K562 (cell line): ENCODE results near the gene HMGN1. TPM values are rescaled to one million over a fixed set of nuclear protein-coding genes. Genes with fewer than 3 reads are reported as not detected.

Experiments used
- BMI1 ChIP-seq: fragments of 150-350 bp; IDR thresholded peaks from 2 replicates; pipeline ENCODE4 v1.6.1; 2014; ENCODE audit warnings: low read length
- BRD9 ChIP-seq: fragments of 450-650 bp; IDR thresholded peaks from 2 replicates; pipeline ENCODE4 v1.6.1; 2018; ENCODE audit warnings: low read depth; ENCODE audit not compliant: partially characterized antibody
- CHD4 ChIP-seq: fragments of 200-600 bp; sonication (generic); IDR thresholded peaks from 3 replicates; pipeline ENCODE4 v1.6.1; 2012; ENCODE audit warnings: low read depth, mild to moderate bottlenecking, mixed read lengths, low read length, inconsistent platforms; ENCODE audit not compliant: insufficient read depth, insufficient replicate concordance, poor library complexity, severe bottlenecking
- DIDO1 ChIP-seq: fragments of 450-650 bp; IDR thresholded peaks from 2 replicates; pipeline ENCODE4 v1.6.1; 2016; ENCODE audit warnings: low read depth, missing biosample characterization, missing genetic modification characterization
- HDAC6 ChIP-seq: IDR thresholded peaks from 2 replicates; pipeline ENCODE4 v1.6.1; 2012; ENCODE audit warnings: low read depth, mild to moderate bottlenecking, control low read depth, inconsistent platforms, low read length, moderate library complexity
- HLTF ChIP-seq: fragments of 450-650 bp; IDR thresholded peaks from 2 replicates; pipeline ENCODE4 v1.6.1; 2016
- NCOA2 ChIP-seq, 2 experiments: fragments of 450-650 bp; IDR thresholded peaks; 2 replicates each; pipeline ENCODE4 v1.6.1; 2018; ENCODE audit warnings: mild to moderate bottlenecking in 2 of 2, moderate library complexity in 1 of 2; ENCODE audit not compliant: partially characterized antibody in 2 of 2
- PPARD ChIP-seq: fragments of 250-450 bp; sonication (Bioruptor Pico); IDR thresholded peaks from 2 replicates; pipeline ENCODE4 v1.8.0; 2022; ENCODE audit warnings: inconsistent platforms, mild to moderate bottlenecking, moderate library complexity
- RFX7 ChIP-seq: fragments of 250-450 bp; sonication (Bioruptor Pico); IDR thresholded peaks from 2 replicates; pipeline ENCODE4 v1.5.1; 2021; ENCODE audit warnings: mild to moderate bottlenecking
- SIX5 ChIP-seq, 2 experiments: IDR thresholded peaks; 2 replicates each; pipeline ENCODE4 v1.6.1; 2011; ENCODE audit warnings: low read length in 2 of 2, borderline replicate concordance in 1 of 2, low read depth in 1 of 2, mild to moderate bottlenecking in 1 of 2, moderate library complexity in 1 of 2; ENCODE audit not compliant: insufficient read depth in 1 of 2
- SRSF9 ChIP-seq: fragments of 200-400 bp; formaldehyde crosslinking; IDR thresholded peaks from 2 replicates; pipeline ENCODE4 v1.6.1; 2017; ENCODE audit warnings: low read depth, low read length, borderline replicate concordance
- TAF1 ChIP-seq: IDR thresholded peaks from 2 replicates; pipeline ENCODE4 v1.6.1; 2011; ENCODE audit warnings: mild to moderate bottlenecking, low read length, moderate library complexity; ENCODE audit not compliant: insufficient read depth, control insufficient read depth, severe bottlenecking; ENCODE audit errors: extremely low read depth
- TAF15 ChIP-seq: fragments of 200-400 bp; formaldehyde crosslinking; IDR thresholded peaks from 2 replicates; pipeline ENCODE4 v1.6.1; 2017; ENCODE audit warnings: mild to moderate bottlenecking, low read depth, low read length, moderate library complexity
- ZBED1 ChIP-seq: IDR thresholded peaks from 2 replicates; pipeline ENCODE4 v1.6.1; 2014
- ZNF146 ChIP-seq: IDR thresholded peaks from one replicate; pipeline ENCODE4 v1.6.1; 2018; ENCODE audit warnings: missing compliant biosample characterization; ENCODE audit not compliant: unreplicated experiment
- ZNF184 ChIP-seq: sonication (generic); formaldehyde crosslinking; IDR thresholded peaks from 2 replicates; pipeline ENCODE4 v1.5.0; 2020; ENCODE audit warnings: missing genetic modification reagents
- ZNF584 ChIP-seq: fragments of 200-800 bp; sonication (Bioruptor generic); IDR thresholded peaks from 2 replicates; pipeline ENCODE4 v1.6.1; 2016; ENCODE audit warnings: low read depth, mild to moderate bottlenecking, missing genetic modification characterization, missing compliant biosample characterization
- polyA plus RNA-seq, 8 experiments: library from polyadenylated mRNA; depleted of rRNA in 4 of 8; stranded (reverse) in 5 of 8; unstranded in 3 of 8; fragments of >200 nt; fragmentation: Nextera tagmentation in 2 of 8; fragmentation: Illumina TruSeq in 1 of 8; extraction: Ambion mirVana in 2 of 8; extraction: Trizol in 1 of 8; gene quantifications; 2 replicates each; pipeline versions ENCODE4 v1.2.1 to v1.2.3, GENCODE V29; 2011 to 2014; ENCODE audit warnings: inconsistent platforms in 1 of 8, missing spikeins in 1 of 8
- total RNA-seq, 7 experiments: library from RNA; depleted of rRNA in 6 of 7; stranded (reverse); fragments of >200 nt in 6 of 7; fragmentation: Illumina TruSeq in 2 of 7; extraction: Trizol in 2 of 7; gene quantifications; 2 replicates each; pipeline versions ENCODE4 v1.2.1 to v1.2.3, GENCODE V29; 2011 to 2021; ENCODE audit warnings: low replicate concordance in 1 of 7
- TF ChIP-seq, protein P1 (sequence below): fragments of 450-650 bp; IDR thresholded peaks from 2 replicates; pipeline ENCODE4 v1.6.1; 2016; ENCODE audit warnings: antibody characterized with exemption
- TF ChIP-seq, protein P2 (sequence below): conservative IDR thresholded peaks from 2 replicates; pipeline ENCODE4 v1.6.1; 2011; ENCODE audit warnings: low read depth, mild to moderate bottlenecking, low read length; ENCODE audit not compliant: control insufficient read depth
- TF ChIP-seq, protein P3 (sequence below): fragments of 200-800 bp; sonication (Bioruptor generic); IDR thresholded peaks from 2 replicates; pipeline ENCODE4 v1.6.1; 2017; ENCODE audit warnings: missing genetic modification characterization, missing compliant biosample characterization
- TF ChIP-seq, protein P4 (sequence below): fragments of 250-450 bp; sonication (Bioruptor Pico); IDR thresholded peaks from 2 replicates; pipeline ENCODE4 v1.5.0; 2021
- TF ChIP-seq, protein P5 (sequence below): fragments of 250-450 bp; sonication (Bioruptor Pico); IDR thresholded peaks from 2 replicates; pipeline ENCODE4 v1.8.0; 2022; ENCODE audit warnings: moderate library complexity, mild to moderate bottlenecking, inconsistent platforms

The HMGN1 gene
- total and polyA plus RNA-seq, 9 of the 15 experiments (the other 6 are each of a cell fraction or from before 2014, with no cell fraction given): 124 to 626 (median 498) TPM

DNA sequence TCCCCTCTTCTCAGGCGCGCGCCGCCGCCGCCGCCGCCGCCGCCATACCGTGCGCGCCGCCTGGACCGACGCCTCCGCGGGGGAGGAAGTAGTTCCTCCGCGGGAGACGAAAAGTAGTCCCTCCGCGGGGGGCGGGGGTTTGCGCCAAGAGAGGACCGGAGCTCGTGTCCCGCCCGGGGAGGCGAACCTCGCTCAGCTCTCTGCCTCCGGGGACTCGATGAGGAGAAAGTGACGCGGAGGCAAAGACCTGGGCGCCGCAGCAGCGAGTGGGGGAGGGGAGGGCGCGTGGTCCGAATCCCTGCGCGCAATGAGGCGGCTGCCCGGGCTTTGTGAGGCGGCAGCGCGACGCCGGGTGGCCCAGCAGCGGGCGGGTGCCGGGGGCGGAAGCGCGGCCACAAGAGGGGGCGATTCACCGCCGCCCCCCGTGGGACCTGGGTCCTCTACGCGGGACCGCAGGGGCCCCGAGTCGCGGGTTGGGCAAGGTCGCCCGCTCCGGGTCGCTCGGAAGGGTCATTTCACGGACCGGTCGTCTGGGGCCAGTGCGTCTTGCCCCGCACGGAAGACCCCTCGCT, 35.2 kb downstream of the HMGN1 start, which contains the start of gene BRWD1 (continued):
- TF ChIP-seq HLTF: peak; percentile 99
- peak; percentile 85 for TF ChIP-seq BRD9
- TF ChIP-seq SIX5 (IDR thresholded peaks at IDR 0.05; ENCODE audit: borderline replicate concordance in 1 of 2, insufficient read depth in 1 of 2, low read depth in 1 of 2, low read length in 2 of 2): no peak
- TF ChIP-seq NCOA2 (IDR thresholded peaks at IDR 0.05; ENCODE audit: partially characterized antibody in 2 of 2): no peak
- TF ChIP-seq, protein P1, sequence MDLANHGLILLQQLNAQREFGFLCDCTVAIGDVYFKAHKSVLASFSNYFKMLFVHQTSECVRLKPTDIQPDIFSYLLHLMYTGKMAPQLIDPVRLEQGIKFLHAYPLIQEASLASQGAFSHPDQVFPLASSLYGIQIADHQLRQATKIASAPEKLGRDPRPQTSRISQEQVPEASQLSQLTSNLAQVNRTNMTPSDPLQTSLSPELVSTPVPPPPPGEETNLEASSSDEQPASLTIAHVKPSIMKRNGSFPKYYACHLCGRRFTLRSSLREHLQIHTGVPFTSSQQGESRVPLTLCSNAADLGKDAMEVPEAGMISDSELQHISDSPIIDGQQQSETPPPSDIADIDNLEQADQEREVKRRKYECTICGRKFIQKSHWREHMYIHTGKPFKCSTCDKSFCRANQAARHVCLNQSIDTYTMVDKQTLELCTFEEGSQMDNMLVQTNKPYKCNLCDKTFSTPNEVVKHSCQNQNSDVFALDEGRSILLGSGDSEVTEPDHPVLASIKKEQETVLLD: peak; percentile 93
- no peak for TF ChIP-seq ZNF146 (CRISPR knock-in tag)
- TF ChIP-seq, protein P2, sequence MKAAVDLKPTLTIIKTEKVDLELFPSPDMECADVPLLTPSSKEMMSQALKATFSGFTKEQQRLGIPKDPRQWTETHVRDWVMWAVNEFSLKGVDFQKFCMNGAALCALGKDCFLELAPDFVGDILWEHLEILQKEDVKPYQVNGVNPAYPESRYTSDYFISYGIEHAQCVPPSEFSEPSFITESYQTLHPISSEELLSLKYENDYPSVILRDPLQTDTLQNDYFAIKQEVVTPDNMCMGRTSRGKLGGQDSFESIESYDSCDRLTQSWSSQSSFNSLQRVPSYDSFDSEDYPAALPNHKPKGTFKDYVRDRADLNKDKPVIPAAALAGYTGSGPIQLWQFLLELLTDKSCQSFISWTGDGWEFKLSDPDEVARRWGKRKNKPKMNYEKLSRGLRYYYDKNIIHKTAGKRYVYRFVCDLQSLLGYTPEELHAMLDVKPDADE: peak; percentile 85
- TF ChIP-seq PPARD (CRISPR knock-in tag): no peak
- TF ChIP-seq RFX7 (CRISPR knock-in tag): no peak
- TF ChIP-seq CHD4: no peak
- TF ChIP-seq BMI1: no peak
- peak; percentile 83 for TF ChIP-seq ZBED1
- no peak for TF ChIP-seq TAF15
- TF ChIP-seq SRSF9: no peak
- TF ChIP-seq HDAC6: no peak
- peak; percentile 37; the same call in 1 of the 2 replicates for TF ChIP-seq ZNF584
- TF ChIP-seq ZNF184 (CRISPR knock-in tag): no peak
- TF ChIP-seq, protein P3, sequence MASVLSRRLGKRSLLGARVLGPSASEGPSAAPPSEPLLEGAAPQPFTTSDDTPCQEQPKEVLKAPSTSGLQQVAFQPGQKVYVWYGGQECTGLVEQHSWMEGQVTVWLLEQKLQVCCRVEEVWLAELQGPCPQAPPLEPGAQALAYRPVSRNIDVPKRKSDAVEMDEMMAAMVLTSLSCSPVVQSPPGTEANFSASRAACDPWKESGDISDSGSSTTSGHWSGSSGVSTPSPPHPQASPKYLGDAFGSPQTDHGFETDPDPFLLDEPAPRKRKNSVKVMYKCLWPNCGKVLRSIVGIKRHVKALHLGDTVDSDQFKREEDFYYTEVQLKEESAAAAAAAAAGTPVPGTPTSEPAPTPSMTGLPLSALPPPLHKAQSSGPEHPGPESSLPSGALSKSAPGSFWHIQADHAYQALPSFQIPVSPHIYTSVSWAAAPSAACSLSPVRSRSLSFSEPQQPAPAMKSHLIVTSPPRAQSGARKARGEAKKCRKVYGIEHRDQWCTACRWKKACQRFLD (CRISPR knock-in tag): no peak
- TF ChIP-seq, protein P4, sequence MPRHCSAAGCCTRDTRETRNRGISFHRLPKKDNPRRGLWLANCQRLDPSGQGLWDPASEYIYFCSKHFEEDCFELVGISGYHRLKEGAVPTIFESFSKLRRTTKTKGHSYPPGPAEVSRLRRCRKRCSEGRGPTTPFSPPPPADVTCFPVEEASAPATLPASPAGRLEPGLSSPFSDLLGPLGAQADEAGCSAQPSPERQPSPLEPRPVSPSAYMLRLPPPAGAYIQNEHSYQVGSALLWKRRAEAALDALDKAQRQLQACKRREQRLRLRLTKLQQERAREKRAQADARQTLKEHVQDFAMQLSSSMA (CRISPR knock-in tag): no peak
- TF ChIP-seq DIDO1 (tag): peak; percentile 83
- TF ChIP-seq, protein P5, sequence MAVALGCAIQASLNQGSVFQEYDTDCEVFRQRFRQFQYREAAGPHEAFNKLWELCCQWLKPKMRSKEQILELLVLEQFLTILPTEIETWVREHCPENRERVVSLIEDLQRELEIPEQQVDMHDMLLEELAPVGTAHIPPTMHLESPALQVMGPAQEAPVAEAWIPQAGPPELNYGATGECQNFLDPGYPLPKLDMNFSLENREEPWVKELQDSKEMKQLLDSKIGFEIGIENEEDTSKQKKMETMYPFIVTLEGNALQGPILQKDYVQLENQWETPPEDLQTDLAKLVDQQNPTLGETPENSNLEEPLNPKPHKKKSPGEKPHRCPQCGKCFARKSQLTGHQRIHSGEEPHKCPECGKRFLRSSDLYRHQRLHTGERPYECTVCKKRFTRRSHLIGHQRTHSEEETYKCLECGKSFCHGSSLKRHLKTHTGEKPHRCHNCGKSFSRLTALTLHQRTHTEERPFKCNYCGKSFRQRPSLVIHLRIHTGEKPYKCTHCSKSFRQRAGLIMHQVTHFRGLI (CRISPR knock-in tag): no peak; the same call in 1 of the 2 replicates
- TF ChIP-seq TAF1: peak; percentile 91
